ENCODE data around the gene ITGB3.
"Not testable (repeated sequence)": the region's sequence is repeated elsewhere in the genome, so short reads cannot be mapped to it uniquely, and the experiment has no call there.

Gene ITGB3

DNA sequence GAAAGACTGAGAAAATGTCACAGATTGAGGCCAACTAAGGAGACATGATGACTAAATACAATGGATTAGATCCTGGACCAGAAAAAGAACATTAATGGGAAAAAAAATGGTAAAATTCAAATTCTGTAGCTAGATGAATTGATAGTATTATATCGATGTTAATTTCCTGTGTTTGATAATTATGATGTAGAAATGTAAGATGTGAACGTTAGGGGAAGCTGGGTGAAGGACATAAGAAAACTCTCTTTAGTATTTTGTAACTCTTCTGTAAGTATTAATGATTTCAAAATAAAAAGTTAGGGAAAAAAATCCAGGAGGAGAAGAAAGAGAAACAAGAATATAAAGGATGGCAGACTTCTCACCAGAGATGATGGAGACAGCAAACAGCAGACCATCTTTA is 2.8 kb upstream of the ITGB3 start:
- DNase-seq: no peak

DNA sequence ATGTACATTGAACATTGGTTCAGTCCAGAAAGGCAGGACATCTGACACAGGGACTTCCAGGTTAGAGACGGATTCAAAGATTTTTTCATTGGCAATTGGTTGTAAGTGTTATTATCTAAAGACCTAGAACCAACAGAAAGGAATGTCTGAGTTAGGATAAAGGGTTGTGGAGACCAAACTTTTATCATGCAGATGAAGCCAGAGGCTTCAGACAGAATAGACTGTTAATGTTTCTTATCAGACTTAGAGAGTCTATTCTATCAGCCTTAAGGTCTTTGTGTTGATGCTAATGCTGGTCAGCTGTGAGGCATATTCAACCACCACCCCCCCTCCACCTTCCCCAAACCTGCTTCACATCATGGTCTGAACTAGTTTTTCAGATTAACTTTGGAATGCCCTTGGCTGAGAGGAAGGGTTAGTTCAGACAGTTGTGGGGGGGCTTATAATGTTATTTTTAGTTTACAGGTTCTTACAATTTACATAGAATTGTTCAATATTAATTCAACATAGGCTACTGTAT is 2.1 kb upstream of the ITGB3 start:
- no peak for DNase-seq

DNA sequence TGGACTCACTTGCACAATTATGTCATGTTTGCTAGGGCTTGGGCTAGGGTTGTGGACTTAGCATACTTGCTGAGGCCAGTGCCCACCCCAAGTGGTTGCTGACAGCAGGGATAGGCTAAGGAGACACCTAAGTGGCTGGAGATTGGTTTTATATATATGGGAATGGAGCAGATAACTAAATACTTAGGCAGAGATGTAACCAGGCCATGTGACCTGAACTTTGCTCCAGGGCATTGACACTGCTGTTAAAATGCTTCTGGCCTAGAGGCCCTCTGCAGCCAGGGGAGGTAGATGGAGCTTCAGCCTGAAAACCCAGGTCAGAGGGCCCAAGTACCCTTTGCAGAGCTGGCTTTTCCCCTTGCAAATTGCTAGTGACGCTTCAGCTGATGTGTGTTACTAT is 1.4 kb upstream of the ITGB3 start:
- no peak for DNase-seq

GRCh38 chr17:47252766-47253512 is 688 bp upstream of the ITGB3 start:
- no peak for DNase-seq

DNA sequence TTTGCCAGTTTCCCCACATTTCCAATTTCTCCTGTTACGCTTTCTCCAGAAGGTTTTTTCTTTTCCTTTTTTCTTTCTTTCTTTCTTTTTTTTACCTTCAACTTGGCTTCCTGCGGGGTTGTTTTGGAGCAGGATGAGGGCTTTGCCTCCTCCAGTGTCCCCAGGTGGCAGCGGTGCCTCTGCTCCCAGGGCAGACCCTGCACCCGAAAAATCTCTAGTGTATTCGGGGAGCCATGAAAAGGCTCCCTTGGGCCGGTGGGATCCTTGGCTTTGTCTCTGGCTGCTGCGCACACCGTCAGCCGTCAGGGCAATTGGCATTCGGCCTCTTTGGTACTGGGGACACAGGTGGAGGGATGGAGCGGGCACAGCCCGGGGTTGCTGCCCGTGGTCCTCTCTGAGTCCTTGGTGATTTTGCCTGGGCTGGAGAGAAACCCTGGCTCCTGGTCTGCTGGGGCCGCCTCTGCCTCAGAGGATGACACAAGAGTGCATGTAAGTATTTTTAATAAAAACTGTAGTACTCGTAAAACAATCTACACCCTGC is 846 bp downstream of the ITGB3 start:
- no peak for DNase-seq

DNA sequence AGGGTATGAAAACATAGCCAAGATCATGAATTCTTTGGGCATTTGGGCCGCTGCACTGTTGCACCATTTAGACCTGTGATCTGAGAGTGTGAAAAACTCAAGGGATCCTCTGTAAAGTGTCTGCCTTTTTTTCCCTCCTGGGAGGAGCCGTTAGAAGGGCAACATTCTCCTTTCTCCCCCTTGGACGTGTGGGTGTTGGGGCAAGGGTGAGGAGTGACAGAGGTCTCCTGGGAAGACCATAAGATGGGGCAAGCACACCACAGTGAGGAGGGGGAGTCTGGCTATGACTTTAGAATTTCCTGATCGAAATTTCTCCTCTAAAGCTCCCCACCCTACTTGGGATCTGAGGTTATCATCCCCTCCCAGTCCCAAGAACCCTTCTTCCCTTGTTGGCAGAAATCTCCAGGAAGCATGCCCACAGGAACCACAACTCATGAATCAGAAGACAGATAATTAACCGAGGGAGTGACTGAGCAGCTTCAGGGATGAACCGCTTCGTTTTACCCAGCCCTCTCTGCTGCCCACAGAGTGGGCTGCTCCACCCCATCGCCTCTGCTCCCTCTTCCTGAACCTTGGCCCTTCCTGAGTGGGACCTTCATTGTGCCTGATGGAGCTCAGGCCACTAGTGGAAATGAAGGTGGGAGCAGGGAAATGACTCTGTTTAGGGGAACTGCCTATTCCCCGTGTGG is 4.2 kb downstream of the ITGB3 start:
- DNase-seq: no peak

- DNase-seq: no peak
Measured at GRCh38 chr17:47262586-47262985, 9.0 kb downstream of the ITGB3 start.

- no peak for DNase-seq
Measured at GRCh38 chr17:47264166-47264565, 10.5 kb downstream of the ITGB3 start.

DNA sequence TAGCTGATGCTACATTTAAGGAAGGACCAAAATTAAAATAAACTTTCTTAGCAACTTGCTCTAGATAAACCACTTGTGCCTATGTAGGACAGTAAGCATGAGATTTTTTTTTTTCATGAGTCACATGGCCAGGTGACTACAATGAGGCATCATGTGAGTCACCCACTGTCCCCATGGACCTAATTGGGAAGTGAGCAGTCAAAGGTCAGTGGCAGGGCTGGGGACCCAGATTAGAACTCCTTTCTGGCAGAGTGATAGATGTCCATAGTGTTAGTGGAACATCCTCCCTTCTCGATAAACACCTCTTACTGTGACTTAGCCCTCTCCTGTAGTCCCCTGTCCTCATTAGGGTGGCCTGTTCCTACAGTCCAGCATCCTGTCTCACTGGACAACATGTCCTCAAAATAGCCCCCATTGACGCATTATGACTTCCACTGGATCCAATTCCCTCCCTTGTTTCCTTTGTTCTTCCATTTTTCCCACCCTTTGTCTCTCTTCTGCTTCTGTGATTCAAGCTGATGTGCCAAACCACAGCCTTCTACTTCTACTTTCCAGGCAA is 12.4 kb downstream of the ITGB3 start:
- no peak for DNase-seq

- no peak for DNase-seq
Measured at GRCh38 chr17:47266782-47267181, 13.2 kb downstream of the ITGB3 start.

DNA sequence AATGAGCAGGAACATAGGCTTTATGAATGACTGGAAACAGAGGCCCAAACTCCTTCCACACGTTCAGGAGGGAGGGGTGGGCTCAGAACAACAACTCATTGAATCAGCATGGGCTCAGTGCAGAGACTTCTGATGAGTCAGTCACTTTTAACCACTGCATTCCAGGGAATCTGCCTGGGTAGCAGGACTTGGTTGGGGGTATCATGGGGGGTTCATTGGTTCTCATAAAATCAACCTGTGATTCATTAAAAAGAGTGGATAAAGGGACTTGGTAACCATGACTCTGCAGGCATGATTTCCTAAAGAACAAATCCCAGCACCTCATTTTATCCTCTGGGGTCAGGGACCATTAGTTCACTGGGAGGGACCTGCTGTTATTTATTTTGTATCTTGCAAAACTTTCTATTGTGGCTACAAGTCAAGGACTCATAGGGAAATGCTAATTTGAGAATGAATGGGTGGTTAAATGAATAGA is 13.8 kb downstream of the ITGB3 start:
- no peak for DNase-seq

DNA sequence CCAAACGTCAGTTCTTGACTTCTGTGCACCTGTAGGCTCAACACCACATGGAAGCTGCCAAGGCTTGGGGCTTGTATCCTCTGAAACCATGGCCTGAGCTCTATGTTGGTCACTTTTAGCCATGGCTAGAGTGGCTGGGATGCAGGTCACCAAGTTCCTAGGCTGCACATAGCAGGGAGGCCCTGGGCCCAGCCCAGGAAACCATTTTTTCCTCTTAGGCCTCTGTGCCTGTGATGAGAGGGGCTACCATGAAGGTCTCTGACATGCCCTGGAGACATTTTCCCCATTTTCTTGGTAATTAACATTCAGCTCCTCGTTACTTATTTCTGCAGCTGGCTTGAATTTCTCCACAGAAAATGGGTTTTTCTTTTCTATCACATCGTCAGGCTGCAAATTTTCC is 15.3 kb downstream of the ITGB3 start:
- DNase-seq: not testable (repeated sequence)

GRCh38 chr17:47269561-47270280 is 16.1 kb downstream of the ITGB3 start:
- not testable (repeated sequence) for DNase-seq

- no peak for DNase-seq
Measured at GRCh38 chr17:47270946-47271705, 17.5 kb downstream of the ITGB3 start.

- no peak for DNase-seq
Measured at GRCh38 chr17:47272491-47272890, 18.9 kb downstream of the ITGB3 start.

DNA sequence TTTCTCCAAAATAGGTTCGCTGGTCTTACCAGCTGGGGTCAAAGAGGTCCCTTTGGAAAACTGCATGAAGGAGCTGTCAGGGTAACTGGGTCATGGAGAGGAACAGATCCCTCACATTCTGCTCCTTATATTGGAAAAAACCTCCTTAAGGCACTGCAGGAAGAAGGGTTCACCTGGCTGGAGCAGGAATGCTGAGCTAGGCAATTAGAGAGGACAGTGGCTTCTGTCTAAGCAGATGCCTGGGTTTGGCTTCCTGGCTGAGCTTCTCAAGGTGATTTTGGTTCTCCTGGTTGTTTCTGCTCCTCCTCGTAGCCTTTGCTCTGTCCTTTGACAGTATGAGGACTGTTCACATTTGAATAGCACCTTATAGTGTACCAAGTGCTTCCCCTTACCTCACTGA is 19.6 kb downstream of the ITGB3 start:
- no peak for DNase-seq

GRCh38 chr17:47274319-47275069 is 20.9 kb downstream of the ITGB3 start:
- no peak for DNase-seq

DNA sequence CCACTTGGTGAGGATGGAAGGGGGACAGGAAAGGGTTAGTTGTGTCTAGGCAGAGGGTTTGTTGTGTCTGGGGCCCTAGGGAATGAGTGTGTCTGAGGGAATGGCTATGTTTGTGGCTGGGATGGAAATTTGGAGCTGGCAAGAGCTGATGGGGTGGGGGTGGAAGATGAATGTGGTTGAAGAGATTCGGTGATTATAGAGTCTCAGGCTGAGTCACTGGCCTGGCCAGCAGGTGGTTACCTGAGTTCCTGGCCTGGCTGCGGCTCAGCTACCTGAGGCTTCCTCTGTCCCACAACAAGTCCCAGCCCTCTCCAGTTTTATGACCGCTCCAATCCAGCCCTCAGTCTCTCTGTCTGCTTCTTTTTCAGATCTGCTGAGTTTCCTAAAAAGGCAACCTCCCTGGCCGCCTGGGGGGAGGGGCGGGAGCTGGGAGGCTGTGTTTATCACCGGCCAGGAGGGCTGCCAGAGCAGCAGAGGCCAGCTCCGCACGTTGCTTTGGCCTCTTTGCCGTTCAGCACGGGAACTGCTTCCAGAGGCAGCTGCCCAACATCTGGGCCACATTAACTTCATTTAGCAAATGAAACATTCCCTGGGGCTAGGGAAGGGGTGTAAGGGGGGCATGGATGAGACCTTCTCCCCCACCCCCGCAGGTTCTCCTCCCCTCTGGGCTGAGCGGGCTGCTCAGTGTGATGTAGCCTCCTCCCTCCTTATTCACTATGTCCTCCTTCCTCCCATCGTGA is 21.8 kb downstream of the ITGB3 start:
- DNase-seq: no peak

GRCh38 chr17:47276444-47276843 is 22.8 kb downstream of the ITGB3 start:
- no peak for DNase-seq

- DNase-seq: no peak
Measured at GRCh38 chr17:47276868-47277267, 23.2 kb downstream of the ITGB3 start.

GRCh38 chr17:47277921-47278320 is 24.3 kb downstream of the ITGB3 start:
- no peak for DNase-seq
